PC-3 (cell line): ENCODE data around the gene ZNF629.

Experiments used
- EZH2 ChIP-seq: fragments of 300-600 bp; sonication (generic); IDR thresholded peaks from one replicate; pipeline ENCODE4 v1.6.1; 2017; ENCODE audit warnings: antibody characterized with exemption, mild to moderate bottlenecking, low read length; ENCODE audit not compliant: unreplicated experiment
- EZH2phosphoT487 ChIP-seq: fragments of 300-600 bp; sonication (generic); IDR thresholded peaks from 2 replicates; pipeline ENCODE4 v1.6.1; 2018; ENCODE audit warnings: mild to moderate bottlenecking, antibody characterized with exemption, low read length, borderline replicate concordance
- TF ChIP-seq, protein P1 (sequence below): fragments of 300-600 bp; sonication (generic); conservative IDR thresholded peaks from 2 replicates; pipeline ENCODE4 v1.5.1; 2017; ENCODE audit warnings: antibody characterized with exemption, low read depth, mild to moderate bottlenecking, low read length

DNA sequence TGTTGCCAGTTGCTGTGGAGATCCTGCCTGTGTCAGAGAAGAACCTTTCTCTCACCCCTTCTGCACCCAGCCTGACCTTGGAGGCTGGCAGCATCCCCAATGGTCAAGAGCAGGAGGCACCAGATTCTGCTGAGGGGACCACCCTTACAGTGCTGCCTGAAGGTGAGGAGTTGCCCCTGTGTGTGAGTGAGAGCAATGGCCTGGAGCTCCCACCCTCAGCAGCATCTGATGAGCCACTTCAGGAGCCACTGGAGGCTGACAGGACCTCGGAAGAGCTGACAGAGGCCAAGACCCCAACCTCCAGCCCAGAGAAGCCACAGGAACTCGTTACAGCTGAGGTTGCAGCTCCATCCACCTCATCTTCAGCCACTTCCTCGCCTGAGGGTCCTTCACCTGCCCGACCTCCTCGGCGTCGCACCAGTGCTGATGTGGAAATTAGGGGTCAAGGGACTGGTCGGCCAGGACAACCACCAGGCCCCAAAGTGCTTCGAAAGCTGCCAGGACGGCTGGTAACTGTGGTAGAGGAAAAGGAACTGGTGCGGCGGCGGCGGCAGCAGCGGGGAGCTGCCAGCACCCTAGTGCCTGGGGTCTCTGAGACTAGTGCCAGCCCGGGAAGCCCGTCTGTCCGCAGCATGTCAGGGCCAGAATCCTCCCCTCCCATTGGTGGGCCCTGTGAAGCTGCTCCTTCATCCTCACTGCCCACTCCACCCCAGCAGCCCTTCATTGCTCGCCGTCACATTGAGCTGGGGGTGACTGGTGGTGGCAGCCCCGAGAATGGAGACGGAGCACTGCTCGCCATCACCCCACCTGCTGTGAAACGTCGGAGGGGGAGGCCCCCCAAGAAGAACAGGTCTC, 49.0 kb downstream of the ZNF629 start:
- TF ChIP-seq, protein P1, sequence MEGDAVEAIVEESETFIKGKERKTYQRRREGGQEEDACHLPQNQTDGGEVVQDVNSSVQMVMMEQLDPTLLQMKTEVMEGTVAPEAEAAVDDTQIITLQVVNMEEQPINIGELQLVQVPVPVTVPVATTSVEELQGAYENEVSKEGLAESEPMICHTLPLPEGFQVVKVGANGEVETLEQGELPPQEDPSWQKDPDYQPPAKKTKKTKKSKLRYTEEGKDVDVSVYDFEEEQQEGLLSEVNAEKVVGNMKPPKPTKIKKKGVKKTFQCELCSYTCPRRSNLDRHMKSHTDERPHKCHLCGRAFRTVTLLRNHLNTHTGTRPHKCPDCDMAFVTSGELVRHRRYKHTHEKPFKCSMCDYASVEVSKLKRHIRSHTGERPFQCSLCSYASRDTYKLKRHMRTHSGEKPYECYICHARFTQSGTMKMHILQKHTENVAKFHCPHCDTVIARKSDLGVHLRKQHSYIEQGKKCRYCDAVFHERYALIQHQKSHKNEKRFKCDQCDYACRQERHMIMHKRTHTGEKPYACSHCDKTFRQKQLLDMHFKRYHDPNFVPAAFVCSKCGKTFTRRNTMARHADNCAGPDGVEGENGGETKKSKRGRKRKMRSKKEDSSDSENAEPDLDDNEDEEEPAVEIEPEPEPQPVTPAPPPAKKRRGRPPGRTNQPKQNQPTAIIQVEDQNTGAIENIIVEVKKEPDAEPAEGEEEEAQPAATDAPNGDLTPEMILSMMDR, result no peak
- TF ChIP-seq EZH2 (no peak), EZH2phosphoT487 (no peak)
